ENCODE data around the gene TMEM63C.

GRCh38 chr14:77204907-77205306 lies 23.3 kb downstream of the TMEM63C start:
- TF ChIP-seq FOXK2 (IDR thresholded peaks at IDR 0.05) (no peak), SP1 (IDR thresholded peaks at IDR 0.05) (no peak), FOXA1 (IDR thresholded peaks at IDR 0.05) (no peak), NFRKB (IDR thresholded peaks at IDR 0.05) (no peak), HDGF (IDR thresholded peaks at IDR 0.05; ENCODE audit: borderline replicate concordance) (no peak), BHLHE40 (IDR thresholded peaks at IDR 0.05; ENCODE audit: borderline replicate concordance) (no peak), ELF4 (IDR thresholded peaks at IDR 0.05) (no peak), LEF1 (IDR thresholded peaks at IDR 0.05; ENCODE audit: borderline replicate concordance) (no peak), ZNF384 (IDR thresholded peaks at IDR 0.05) (no peak), ARNT (IDR thresholded peaks at IDR 0.05) (no peak), FOXM1 (IDR thresholded peaks at IDR 0.05; ENCODE audit: borderline replicate concordance) (no peak), SUZ12 (IDR thresholded peaks at IDR 0.05) (no peak), CTBP1 (IDR thresholded peaks at IDR 0.05; ENCODE audit: borderline replicate concordance) (no peak), TARDBP (IDR thresholded peaks at IDR 0.05) (no peak)
